Stomach (tissue), 4 donors: ENCODE results near the gene TRIM33.

Source experiments
- POLR2A ChIP-seq, 4 donors: fragments of 450-650 bp; IDR thresholded peaks; one replicate each; pipeline ENCODE4 v1.6.1; 2016; ENCODE audit warnings: antibody characterized with exemption in 4 of 4, control low read depth in 2 of 4, mild to moderate bottlenecking in 1 of 4, moderate library complexity in 1 of 4
- TF ChIP-seq, protein P1 (sequence below), 7 experiments: fragments of 450-650 bp in 4 of 7; fragments of 200-600 bp in 3 of 7; sonication (generic) in 3 of 7; IDR thresholded peaks; one replicate each; pipeline ENCODE4 v1.5.1; 2016 to 2019; ENCODE audit warnings: antibody characterized with exemption in 7 of 7, control low read depth in 2 of 7, mild to moderate bottlenecking in 1 of 7

DNA sequence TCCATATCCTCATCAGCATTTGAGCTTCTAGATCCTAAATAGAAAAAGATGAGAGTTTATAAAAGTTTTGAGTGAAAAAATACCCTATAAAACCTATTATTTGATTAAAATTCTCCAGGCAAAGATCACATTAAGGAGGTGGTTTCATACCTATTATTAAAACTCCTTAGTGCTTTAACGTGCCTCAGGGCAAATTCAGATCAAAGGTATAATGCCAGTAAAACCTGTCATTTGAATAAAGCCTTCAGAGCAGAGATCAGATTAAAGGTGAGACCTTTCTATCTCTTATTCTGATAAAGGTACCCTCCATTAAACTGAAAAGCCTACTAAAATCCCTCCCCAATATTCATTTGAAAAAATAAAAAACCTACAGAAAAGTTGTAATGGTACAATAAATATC, 34.3 kb upstream of the TRIM33 start:
- TF ChIP-seq, protein P1, sequence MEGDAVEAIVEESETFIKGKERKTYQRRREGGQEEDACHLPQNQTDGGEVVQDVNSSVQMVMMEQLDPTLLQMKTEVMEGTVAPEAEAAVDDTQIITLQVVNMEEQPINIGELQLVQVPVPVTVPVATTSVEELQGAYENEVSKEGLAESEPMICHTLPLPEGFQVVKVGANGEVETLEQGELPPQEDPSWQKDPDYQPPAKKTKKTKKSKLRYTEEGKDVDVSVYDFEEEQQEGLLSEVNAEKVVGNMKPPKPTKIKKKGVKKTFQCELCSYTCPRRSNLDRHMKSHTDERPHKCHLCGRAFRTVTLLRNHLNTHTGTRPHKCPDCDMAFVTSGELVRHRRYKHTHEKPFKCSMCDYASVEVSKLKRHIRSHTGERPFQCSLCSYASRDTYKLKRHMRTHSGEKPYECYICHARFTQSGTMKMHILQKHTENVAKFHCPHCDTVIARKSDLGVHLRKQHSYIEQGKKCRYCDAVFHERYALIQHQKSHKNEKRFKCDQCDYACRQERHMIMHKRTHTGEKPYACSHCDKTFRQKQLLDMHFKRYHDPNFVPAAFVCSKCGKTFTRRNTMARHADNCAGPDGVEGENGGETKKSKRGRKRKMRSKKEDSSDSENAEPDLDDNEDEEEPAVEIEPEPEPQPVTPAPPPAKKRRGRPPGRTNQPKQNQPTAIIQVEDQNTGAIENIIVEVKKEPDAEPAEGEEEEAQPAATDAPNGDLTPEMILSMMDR (IDR thresholded peaks at IDR 0.05), result no peak
- no peak for TF ChIP-seq POLR2A (IDR thresholded peaks at IDR 0.05)
